ENCODE data around the gene RNF14. TPM values are rescaled to one million over a fixed set of nuclear protein-coding genes. Genes with fewer than 3 reads are reported as not detected.

Gene RNF14
- total RNA-seq, 4 donors from 2014 or later: 33.8 to 53.5 (median 45.7) TPM

DNA sequence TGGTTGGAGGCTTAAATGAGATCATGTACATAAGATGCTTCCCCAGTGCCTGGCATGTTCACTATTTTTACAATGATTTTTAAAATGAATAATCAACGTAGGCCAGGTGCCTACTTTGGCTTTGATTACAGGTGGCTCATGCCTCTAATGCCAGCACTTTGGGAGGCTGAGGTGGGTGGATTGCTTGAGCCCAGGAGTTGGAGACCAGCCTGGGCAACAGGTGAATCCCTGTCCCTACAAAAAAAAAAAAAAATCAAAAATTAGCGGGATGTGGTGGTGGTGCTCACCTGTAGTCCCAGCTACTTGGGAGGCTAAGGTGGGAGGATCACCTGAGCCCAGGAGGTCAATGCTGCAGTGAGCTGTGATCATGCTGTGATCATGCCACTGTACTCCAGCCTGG is 20.1 kb upstream of the RNF14 start:
- Histone ChIP-seq H3K4me1 (peaks cover 21% of the 10 kb centered on the region), H3K4me3 (no peak overlapping the region), H3K9me3 (no peaks in the 10 kb centered on the region), H3K27me3 (no peaks in the 10 kb centered on the region), H3K27ac (no peak overlapping the region), H3K36me3 (no peaks in the 10 kb centered on the region)
- no peak for DNase-seq (ENCODE audit: low spot score in 2 of 2)
- WGBS: 85% methylated on average over 2 of the region's 2 CpGs
- TF ChIP-seq, protein P1, sequence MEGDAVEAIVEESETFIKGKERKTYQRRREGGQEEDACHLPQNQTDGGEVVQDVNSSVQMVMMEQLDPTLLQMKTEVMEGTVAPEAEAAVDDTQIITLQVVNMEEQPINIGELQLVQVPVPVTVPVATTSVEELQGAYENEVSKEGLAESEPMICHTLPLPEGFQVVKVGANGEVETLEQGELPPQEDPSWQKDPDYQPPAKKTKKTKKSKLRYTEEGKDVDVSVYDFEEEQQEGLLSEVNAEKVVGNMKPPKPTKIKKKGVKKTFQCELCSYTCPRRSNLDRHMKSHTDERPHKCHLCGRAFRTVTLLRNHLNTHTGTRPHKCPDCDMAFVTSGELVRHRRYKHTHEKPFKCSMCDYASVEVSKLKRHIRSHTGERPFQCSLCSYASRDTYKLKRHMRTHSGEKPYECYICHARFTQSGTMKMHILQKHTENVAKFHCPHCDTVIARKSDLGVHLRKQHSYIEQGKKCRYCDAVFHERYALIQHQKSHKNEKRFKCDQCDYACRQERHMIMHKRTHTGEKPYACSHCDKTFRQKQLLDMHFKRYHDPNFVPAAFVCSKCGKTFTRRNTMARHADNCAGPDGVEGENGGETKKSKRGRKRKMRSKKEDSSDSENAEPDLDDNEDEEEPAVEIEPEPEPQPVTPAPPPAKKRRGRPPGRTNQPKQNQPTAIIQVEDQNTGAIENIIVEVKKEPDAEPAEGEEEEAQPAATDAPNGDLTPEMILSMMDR (IDR thresholded peaks at IDR 0.05): no peak
- TF ChIP-seq EP300 (IDR thresholded peaks at IDR 0.05) (no peak), POLR2AphosphoS5 (IDR thresholded peaks at IDR 0.05) (no peak), POLR2A (IDR thresholded peaks at IDR 0.05) (no peak)

DNA sequence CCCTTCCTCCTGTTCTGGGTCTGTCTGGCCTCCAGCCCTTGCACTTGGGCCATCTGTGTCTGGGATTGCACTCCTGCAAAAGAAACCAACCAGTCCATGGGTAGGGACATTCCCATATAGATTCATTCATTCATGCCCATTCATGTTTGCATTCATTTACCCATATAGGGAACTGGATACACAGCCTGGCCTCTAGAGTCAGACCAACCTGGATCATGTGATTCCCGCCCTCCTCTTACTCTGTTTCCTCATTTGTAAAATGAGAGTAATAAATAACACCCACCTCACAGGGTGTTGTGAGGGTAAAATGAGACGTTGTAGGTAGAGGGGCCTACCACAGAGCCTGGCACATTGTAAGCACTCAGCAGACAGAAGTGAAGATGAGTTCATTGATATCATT is 19.4 kb upstream of the RNF14 start:
- no peaks in the 10 kb centered on the region for H3K9me3 ChIP-seq
- H3K27me3 ChIP-seq: no peaks in the 10 kb centered on the region
- peaks cover 15% of the 10 kb centered on the region for H3K4me1 ChIP-seq
- TF ChIP-seq EP300 (IDR thresholded peaks at IDR 0.05) (no peak), POLR2AphosphoS5 (IDR thresholded peaks at IDR 0.05) (no peak), POLR2A (IDR thresholded peaks at IDR 0.05) (no peak)
- TF ChIP-seq, protein P1 (IDR thresholded peaks at IDR 0.05): no peak
- no peak for DNase-seq (ENCODE audit: low spot score in 2 of 2)
- H3K36me3 ChIP-seq: no peaks in the 10 kb centered on the region
- 70% methylated on average over 2 of the region's 2 CpGs for WGBS
- H3K27ac ChIP-seq: no peak overlapping the region
- no peak overlapping the region for H3K4me3 ChIP-seq

DNA sequence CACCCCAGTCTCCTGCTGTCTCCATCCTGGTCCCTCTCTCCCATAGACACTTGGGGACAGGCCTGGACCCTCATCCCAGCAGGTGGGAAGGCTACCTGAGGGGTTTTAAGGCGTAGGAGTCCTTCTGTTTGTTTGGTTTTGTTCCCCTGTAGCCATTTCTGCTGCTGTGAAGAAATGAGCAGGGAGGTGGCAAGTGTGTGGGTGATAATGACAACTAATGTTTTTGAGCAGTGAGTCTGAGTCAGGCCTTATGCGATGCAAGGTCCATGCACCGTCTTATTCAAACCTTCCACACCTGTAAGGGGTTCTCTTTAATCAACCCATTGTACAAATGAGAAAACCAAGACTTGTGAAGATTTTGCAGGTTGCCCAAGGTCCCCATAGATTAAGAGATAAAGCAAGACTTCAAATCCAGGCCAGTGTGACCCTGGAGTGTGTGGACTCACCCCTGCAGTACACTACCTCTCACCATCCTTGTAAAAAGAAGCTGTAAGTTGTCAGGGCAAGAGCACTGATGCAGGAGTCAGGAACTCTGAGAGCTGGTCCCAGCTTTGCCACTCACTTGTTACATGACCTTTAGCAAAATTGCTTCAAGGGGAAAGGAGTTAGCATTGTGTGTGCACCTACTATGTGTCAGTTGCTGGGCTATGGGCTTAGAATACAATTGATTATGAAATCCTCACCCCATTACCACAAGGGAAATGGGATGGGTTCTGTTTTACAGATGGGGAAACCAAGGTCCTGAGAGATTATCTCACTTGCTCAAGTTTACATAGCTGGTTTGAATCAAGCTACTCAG is 18.5 kb upstream of the RNF14 start:
- Histone ChIP-seq H3K9me3 (no peaks in the 10 kb centered on the region), H3K27me3 (no peaks in the 10 kb centered on the region), H3K36me3 (no peaks in the 10 kb centered on the region), H3K4me1 (peaks cover 11% of the 10 kb centered on the region), H3K4me3 (no peak overlapping the region), H3K27ac (no peak overlapping the region)
- WGBS: 84% methylated on average over 3 of the region's 3 CpGs
- TF ChIP-seq, protein P1 (IDR thresholded peaks at IDR 0.05): no peak
- TF ChIP-seq POLR2A (IDR thresholded peaks at IDR 0.05) (no peak), EP300 (IDR thresholded peaks at IDR 0.05) (no peak), POLR2AphosphoS5 (IDR thresholded peaks at IDR 0.05) (no peak)
- DNase-seq (ENCODE audit: low spot score in 2 of 2): no peak

DNA sequence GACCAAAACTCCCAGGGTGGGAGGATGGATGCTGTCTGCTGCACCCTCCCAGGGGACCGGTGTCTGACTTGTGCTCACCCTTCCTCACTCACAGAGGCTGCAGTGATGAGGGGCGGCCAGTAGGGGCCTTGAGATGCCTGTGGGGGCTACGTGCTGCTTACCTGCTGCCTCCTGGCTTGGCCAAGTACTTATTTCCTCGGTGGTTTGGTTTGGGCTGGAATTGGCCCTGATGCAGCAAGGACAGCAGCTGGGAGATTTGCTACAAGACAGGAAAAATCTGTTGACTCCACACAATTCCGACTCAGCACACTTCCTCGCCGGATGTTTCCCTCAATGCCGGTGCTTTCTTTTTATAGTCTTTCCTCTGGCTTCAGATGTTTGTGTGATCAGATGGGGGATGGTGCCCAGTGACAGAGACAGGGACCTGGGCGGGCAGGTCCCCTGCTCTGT is 17.5 kb upstream of the RNF14 start:
- H3K27ac ChIP-seq: no peak overlapping the region
- DNase-seq (ENCODE audit: low spot score in 2 of 2): no peak
- no peaks in the 10 kb centered on the region for H3K27me3 ChIP-seq
- TF ChIP-seq POLR2A (IDR thresholded peaks at IDR 0.05): no peak
- no peak for TF ChIP-seq EP300 (IDR thresholded peaks at IDR 0.05)
- no peaks in the 10 kb centered on the region for H3K9me3 ChIP-seq
- no peak overlapping the region for H3K4me3 ChIP-seq
- 67% methylated on average over 8 of the region's 9 CpGs for WGBS
- H3K36me3 ChIP-seq: no peaks in the 10 kb centered on the region
- peaks cover 1% of the 10 kb centered on the region for H3K4me1 ChIP-seq

DNA sequence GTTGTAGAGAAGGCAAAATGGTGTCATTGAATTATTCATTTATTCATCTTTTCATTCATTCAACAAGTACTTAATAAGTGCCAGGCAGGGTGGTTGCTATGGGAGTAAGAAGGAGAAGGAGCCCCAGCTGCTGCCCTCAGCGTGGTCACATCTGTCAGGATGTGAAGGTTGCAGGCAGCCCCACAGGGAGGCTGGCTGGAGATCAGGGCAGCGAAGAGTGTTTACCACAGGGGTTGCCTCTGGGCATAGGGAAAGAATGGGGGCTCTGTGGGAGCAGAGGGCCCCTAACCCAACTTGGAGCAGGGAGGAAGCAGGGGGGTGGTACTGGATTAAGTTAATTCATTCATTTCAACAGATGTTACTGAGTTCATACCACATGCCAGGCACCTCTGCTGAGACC is 16.9 kb upstream of the RNF14 start:
- TF ChIP-seq EP300 (IDR thresholded peaks at IDR 0.05): no peak
- TF ChIP-seq, protein P1 (IDR thresholded peaks at IDR 0.05): no peak
- WGBS: 85% methylated on average over 2 of the region's 2 CpGs
- Histone ChIP-seq H3K27me3 (no peaks in the 10 kb centered on the region), H3K4me1 (no peaks in the 10 kb centered on the region), H3K4me3 (no peak overlapping the region), H3K27ac (no peak overlapping the region), H3K9me3 (no peaks in the 10 kb centered on the region), H3K36me3 (no peaks in the 10 kb centered on the region)
- DNase-seq (ENCODE audit: low spot score in 2 of 2): no peak
